Posterior cingulate gyrus (tissue), 11 donors: ENCODE data around the gene TRIM54.

Experiments
- DNase-seq, 10 donors: peaks; one replicate each; pipeline versions ENCODE4 v3.0.0 to v3.0.0-alpha.2; 2020 to 2021; ENCODE audit warnings: mixed read lengths in 3 of 10
- intact Hi-C: fragments of 100-400 bp; cut with DNase I; formaldehyde crosslinking; loops from one replicate; pipeline ENCODE4 v1.15.1; 2023

Gene TRIM54

GRCh38 chr2:27278010-27278409, 4.2 kb upstream of the TRIM54 start:
- no peak for DNase-seq
- intact Hi-C loops, result no loop called here

GRCh38 chr2:27280826-27281225, 1.4 kb upstream of the TRIM54 start:
- intact Hi-C loops, result loop anchor here (5.0 kb wide), 1 partner anchor 184 kb away; no protein-coding TSS in a partner anchor
- no peak for DNase-seq

DNA sequence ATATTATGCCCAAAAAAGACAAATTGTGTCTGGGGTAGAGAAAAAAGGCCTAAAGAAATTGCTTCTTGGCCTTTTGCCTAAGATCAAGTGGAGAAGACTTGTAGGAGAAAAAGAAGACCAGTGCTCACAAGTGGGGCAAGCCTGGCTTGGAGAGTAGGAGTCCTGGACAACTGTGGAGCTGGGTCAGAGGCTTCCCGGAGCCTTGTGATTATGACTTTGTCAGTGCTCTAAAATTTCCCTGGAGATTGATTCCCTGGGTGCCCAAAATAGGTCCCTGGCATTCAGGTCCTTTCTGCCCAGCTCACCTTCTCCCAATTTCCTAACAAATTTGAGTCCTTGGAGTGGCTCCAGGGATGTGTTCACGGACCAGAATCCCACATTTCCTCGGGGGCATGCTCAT, 787 bp upstream of the TRIM54 start:
- intact Hi-C loops, result loop anchor here (5.0 kb wide), 1 partner anchor 184 kb away; no protein-coding TSS in a partner anchor
- no peak for DNase-seq

- intact Hi-C loops, result loop anchor here (5.0 kb wide), 1 partner anchor 186 kb away; no protein-coding TSS in a partner anchor
- DNase-seq, result no peak
Measured at GRCh38 chr2:27282892-27283291, 663 bp downstream of the TRIM54 start.

DNA sequence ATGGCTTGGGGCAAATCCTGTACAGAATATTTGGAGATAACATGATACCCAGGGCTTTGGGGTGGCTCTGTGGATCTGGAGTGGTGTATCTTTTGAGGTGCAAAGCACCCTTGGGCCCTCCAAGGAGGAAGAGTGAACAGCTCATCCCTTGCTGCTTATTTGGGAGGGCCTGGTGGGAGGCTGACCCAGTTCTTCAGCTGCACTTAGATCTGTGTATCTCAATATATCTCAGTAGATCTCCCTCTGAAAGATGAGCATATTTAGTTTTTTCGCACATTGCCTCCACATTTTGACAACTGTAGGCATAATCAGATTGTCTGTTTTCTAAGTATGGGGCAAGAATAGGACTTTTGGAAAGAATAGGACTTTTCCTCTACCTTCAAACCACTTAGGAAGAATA, 2.8 kb downstream of the TRIM54 start:
- DNase-seq, result peak in 3 of 10 donors; percentile 18 to 91 (median 62)
- intact Hi-C loops, result loop anchor here (5.0 kb wide), 1 partner anchor 188 kb away; no protein-coding TSS in a partner anchor

DNA sequence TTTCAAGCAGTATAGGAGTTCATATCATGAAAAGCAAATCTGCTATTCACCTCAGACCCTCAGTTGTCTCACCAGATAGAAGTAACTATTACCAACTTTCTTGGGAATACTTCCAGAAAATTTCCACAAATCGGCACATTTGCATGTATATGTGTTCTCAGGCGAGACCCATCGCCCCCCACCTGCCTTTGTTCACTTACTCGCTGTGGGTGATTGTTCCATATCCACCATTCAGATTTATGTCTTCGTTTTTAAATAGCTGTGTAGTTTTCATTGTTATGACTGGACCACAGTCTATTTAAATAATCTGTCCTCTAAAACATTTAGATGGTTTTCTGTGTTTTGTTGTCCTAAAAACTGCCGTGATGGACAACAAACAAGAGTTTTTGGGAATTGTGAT, 3.3 kb downstream of the TRIM54 start:
- intact Hi-C loops, result no loop called here
- DNase-seq, result no peak

GRCh38 chr2:27288610-27289009, 6.4 kb downstream of the TRIM54 start:
- intact Hi-C loops, result no loop called here
- DNase-seq, result no peak

DNA sequence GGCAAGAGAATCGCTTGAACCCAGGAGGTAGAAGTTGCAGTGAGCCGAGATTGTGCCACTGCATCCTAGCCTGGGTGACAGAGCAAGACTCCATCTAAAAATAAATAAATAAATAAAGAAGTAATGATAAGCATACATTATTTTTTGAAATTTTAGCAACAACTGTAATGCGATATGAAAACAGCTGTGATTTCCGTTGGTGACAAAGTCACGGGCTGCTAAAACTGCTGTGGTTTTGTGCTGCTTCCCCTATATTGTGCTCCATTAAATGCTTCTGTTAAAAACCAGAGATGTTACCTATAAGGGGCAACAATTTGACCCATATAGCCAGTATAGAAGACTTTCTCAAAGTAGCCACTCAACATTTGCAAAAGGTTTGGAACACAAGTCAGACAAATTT, 8.3 kb downstream of the TRIM54 start:
- intact Hi-C loops, result no loop called here
- DNase-seq, result no peak

DNA sequence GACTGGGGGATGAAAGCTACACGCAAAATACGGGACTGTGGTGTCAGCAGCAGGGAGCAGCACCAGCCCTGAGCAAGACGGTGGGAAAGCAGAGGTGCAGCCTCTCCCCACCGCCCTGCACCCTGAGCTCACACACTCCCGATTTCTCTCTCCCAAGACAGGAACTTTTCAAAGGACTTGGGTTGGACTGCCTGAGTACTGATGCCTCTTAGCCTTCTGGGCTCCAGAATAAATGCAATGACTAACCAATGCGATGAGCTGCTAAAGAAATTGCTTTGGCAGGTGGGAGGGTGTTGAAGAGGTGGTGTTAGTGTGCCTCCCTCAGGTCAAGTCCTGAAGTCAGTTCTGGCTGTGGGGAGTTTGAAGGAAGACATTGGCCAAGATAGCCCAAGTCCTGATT, 9.6 kb downstream of the TRIM54 start:
- intact Hi-C loops, result no loop called here

DNA sequence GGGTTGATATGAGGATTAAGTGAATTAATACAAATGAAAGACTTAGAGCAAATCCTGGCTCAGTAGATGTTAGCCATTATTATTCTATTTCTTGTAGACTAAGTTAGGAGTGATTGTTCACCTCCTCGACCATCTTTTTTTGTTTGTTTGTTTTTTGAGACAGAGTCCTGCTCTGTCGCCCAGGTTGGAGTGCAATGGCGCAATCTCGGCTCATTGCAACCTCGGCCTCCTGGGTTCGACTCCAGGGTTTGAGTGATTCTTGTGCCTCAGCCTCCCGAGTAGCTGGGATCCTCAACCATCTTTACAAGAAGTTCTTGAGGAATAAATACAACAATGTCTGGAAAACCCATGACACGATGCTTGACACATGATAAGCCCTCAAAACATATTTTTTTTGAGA, 12.7 kb downstream of the TRIM54 start:
- intact Hi-C loops, result no loop called here
- no peak for DNase-seq

More for the DNA sequence above, 9.6 kb downstream of the TRIM54 start:
- DNase-seq, result no peak

DNA sequence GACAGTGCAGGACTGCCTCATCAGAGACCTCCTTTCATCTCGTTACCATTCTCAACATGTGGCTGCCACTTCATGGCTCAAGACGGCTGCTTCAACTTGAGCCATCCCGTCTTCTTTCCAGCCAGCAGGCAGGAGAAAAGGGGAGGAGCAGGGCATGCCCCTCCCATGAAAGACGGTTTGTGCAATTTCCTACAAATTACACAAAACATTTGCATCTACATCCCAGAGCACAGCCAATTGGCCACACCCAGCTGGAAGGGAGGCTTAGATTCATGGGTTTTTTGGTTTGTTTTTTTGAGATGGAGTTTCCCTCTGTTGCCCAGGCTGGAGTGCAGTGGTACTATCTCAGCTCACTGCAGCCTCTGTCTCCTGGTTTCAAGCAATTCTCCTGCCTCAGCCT, 14.3 kb downstream of the TRIM54 start:
- intact Hi-C loops, result no loop called here
- peak in 1 of 10 donors; percentile 9 for DNase-seq

DNA sequence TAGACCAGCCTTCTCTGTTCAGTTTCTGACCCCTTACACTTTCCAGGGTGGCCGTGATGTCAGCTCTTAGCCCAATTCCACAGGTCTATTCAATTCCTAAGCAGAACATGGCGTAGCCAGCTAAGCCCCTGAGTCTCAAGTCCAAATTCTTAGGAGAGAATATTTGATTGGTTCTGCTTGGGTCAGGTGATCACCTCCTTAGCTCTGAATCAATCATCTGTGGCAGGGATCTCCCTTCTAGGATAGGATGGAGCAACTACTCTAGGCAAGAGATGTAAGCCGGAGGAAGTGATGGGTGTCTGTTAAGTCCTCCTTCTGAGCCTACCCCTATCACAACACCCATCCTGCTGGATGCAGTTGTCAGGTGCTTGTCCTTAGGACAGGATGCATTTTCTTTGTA, 15.0 kb downstream of the TRIM54 start:
- intact Hi-C loops, result no loop called here

GRCh38 chr2:27298391-27299080, 16.3 kb downstream of the TRIM54 start:
- intact Hi-C loops, result no loop called here
- DNase-seq, result peak in 1 of 10 donors; percentile 85

More for the DNA sequence above, 15.0 kb downstream of the TRIM54 start:
- DNase-seq, result peak in 1 of 10 donors; percentile 7

DNA sequence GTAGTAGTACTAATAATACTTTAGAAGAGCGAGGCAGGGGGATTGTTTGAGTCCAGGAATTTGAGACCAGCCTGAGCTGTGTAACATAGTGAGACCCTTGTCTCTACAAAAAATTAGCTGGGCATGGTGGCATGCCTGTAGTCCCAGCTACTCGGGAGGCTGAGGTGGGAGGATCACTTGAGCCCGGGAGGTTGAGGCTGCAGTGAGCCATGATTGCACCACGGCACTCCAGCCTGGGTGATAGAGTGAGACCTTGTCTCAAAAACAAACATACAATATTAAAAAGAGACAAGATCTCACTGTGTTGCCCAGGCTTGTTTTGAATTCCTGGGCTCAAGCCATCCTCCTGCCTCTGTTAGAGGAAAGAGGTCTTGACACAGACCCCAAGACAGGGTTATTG, 18.4 kb downstream of the TRIM54 start:
- DNase-seq, result peak in 1 of 10 donors; percentile 51
- intact Hi-C loops, result loop anchor here (10.0 kb wide), 1 partner anchor 46 kb away; no protein-coding TSS in a partner anchor

DNA sequence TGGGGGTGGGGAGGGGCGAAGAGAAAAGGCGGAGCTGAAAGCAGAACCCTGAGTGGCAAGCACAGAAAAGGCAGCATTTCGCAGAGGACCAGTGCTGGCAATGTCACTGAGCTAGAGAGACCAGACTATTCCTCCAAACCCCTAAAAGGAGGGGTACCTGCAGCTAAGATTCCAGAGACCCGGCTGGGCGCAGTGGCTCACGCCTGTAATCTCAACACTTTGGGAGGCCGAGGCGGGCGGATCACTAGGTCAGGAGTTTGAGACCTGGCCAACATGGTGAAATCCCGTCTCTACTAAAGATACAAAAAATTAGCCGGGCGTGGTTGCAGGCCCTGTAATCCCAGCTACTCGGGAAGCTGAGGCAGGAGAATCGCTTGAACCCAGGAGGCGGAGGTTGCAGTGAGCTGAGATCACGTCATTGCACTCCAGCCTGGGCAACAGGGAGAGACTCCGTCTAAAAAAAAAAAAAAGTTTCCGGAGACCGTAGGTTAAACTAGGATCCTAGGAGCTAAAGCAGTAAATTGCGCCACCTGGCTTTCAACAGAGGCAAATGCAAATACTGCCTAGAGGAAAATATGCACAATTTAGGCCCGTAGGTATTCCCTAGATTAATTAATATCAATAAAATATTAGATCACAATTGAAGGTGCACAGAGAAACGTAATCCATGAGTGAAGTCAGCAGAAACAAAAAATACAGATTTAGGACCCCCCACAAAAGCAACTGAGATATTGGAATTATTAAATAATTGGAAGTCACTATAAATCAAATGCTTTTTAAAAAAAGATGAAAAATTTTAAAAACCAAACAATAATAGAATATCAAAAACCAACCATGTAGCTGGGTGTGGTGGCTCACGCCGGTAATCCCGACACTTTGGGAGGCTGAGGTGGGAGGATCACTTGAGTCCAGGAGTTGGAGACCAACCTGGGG, 21.1 kb downstream of the TRIM54 start:
- peak in 3 of 10 donors; percentile 23 to 70 (median 42) for DNase-seq
- intact Hi-C loops, result loop anchor here (2.0 to 10.0 kb wide), 2 partner anchors 49 to 205 kb away; no protein-coding TSS in a partner anchor

DNA sequence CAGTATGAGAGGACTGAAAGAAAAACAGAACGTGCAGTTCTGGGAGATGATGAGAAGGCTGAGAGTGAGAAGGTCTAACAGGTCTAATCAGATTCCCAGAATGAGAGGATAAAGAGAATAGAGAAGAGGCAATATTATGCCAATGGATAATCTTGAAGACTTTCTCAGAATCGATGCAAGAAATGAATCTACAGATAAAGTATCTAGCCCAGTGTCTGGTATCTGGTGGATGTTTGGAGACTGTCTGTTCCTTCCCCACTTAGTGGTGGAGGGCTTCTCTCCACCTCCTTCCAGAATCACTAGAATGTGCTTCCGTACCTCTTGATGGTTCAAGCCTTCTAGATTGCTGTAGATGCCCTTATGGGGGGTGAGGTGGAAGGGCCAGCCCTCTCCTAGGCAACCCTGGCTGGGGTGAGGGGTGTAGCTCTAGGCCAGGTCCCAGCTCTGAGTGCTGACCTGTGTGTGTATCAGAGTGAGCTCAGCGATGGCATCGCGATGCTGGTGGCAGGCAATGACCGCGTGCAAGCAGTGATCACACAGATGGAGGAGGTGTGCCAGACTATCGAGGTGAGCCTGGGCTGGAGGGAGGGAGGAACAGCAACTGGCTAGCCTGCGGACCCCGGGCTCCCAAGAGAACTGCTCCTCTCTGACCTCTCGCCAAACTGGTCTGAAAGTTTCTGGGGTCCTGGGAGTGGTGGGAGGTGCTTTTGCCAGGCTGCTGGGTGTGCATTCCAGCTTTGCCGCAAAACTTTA, 22.4 kb downstream of the TRIM54 start:
- intact Hi-C loops, result loop anchor here (10.0 kb wide), 1 partner anchor 50 kb away; no protein-coding TSS in a partner anchor
- peak in 1 of 10 donors; percentile 67 for DNase-seq

DNA sequence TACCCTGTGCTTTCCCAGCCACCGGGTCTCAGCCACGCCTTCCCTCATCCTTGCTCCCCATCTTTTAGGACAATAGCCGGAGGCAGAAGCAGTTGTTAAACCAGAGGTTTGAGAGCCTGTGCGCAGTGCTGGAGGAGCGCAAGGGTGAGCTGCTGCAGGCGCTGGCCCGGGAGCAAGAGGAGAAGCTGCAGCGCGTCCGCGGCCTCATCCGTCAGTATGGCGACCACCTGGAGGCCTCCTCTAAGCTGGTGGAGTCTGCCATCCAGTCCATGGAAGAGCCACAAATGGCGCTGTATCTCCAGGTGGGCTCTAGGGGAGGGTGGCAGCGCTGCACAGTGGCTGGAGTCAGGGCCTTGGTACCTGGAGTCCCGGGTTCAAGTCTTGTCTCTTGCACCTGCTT, 23.3 kb downstream of the TRIM54 start:
- intact Hi-C loops, result loop anchor here (10.0 kb wide), 1 partner anchor 51 kb away; no protein-coding TSS in a partner anchor
- peak in 1 of 10 donors; percentile 69 for DNase-seq

DNA sequence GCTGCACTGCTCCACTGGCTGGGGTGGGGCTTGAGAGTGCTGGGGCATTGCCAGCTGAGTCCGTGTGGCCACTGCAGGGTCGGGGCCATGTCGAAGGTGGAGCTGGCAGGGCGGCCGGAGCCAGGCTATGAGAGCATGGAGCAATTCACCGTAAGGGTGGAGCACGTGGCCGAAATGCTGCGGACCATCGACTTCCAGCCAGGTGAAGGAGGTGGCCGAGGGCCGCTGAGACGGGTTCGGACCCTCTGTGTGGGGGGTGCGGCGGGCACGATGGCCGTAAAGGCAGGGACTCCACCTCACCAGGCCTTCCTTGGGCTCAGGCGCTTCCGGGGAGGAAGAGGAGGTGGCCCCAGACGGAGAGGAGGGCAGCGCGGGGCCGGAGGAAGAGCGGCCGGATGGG, 23.9 kb downstream of the TRIM54 start:
- intact Hi-C loops, result loop anchor here (10.0 kb wide), 1 partner anchor 51 kb away; no protein-coding TSS in a partner anchor
- DNase-seq, result peak in 1 of 10 donors; percentile 75

GRCh38 chr2:27306573-27307286, 24.5 kb downstream of the TRIM54 start:
- DNase-seq, result peak in 1 of 10 donors; percentile 89
- intact Hi-C loops, result loop anchor here (10.0 kb wide), 1 partner anchor 52 kb away; no protein-coding TSS in a partner anchor

GRCh38 chr2:27307287-27307544, 25.0 kb downstream of the TRIM54 start:
- no peak for DNase-seq

More at GRCh38 chr2:27307287-27307544, 25.0 kb downstream of the TRIM54 start:
- intact Hi-C loops, result loop anchor here (10.0 kb wide), 1 partner anchor 52 kb away; no protein-coding TSS in a partner anchor
